SH-SY5Y (cell line): ENCODE data around the gene CCNY.

ENCODE experiments used
- GATA2 ChIP-seq: IDR thresholded peaks from 2 replicates; pipeline ENCODE4 v1.6.1; 2011; ENCODE audit warnings: mild to moderate bottlenecking, low read depth, low read length
- GATA3 ChIP-seq: IDR thresholded peaks from 2 replicates; pipeline ENCODE4 v1.6.1; 2011; ENCODE audit warnings: low read depth, mild to moderate bottlenecking, low read length, moderate library complexity

The CCNY gene

GRCh38 chr10:35427543-35427942 is 91.2 kb downstream of the CCNY start:
- TF ChIP-seq GATA3 (no peak), GATA2 (no peak)

GRCh38 chr10:35428521-35428920 is 92.2 kb downstream of the CCNY start:
- TF ChIP-seq GATA3 (no peak), GATA2 (no peak)

- TF ChIP-seq GATA2 (no peak), GATA3 (no peak)
Observed at GRCh38 chr10:35432781-35433338, 96.6 kb downstream of the CCNY start.

GRCh38 chr10:35433851-35434426 is 97.6 kb downstream of the CCNY start:
- TF ChIP-seq GATA2 (peak; percentile 13; the same call in 1 of the 2 replicates), GATA3 (no peak)

- TF ChIP-seq GATA3: no peak
- TF ChIP-seq GATA2: no peak
Observed at GRCh38 chr10:35434533-35434932, 98.2 kb downstream of the CCNY start.

GRCh38 chr10:35435824-35436223 is 99.5 kb downstream of the CCNY start:
- no peak for TF ChIP-seq GATA2
- TF ChIP-seq GATA3: no peak

GRCh38 chr10:35437829-35438228 is 101.5 kb downstream of the CCNY start:
- no peak for TF ChIP-seq GATA2
- no peak for TF ChIP-seq GATA3

- TF ChIP-seq GATA3 (no peak), GATA2 (no peak)
Observed at GRCh38 chr10:35438718-35439571, 102.6 kb downstream of the CCNY start.

- TF ChIP-seq GATA3 (no peak), GATA2 (no peak)
Observed at GRCh38 chr10:35440016-35440415, 103.7 kb downstream of the CCNY start.

- TF ChIP-seq GATA2 (no peak), GATA3 (no peak)
Observed at GRCh38 chr10:35442028-35442427, 105.7 kb downstream of the CCNY start.

GRCh38 chr10:35442592-35442991 is 106.3 kb downstream of the CCNY start:
- TF ChIP-seq GATA3 (no peak), GATA2 (no peak)

GRCh38 chr10:35443858-35444257 is 107.5 kb downstream of the CCNY start:
- no peak for TF ChIP-seq GATA2
- TF ChIP-seq GATA3: no peak

- no peak for TF ChIP-seq GATA2
- no peak for TF ChIP-seq GATA3
Observed at GRCh38 chr10:35445150-35445884, 109.0 kb downstream of the CCNY start.

GRCh38 chr10:35446439-35446838 is 110.1 kb downstream of the CCNY start:
- no peak for TF ChIP-seq GATA3
- TF ChIP-seq GATA2: no peak
